HG02678 (cell line): ENCODE results near the gene MED4.

Source experiments
- ATAC-seq: cut with Tn5 transposase; IDR thresholded peaks from one replicate; pipeline ENCODE4 v1.9.1; 2021; ENCODE audit warnings: mild to moderate bottlenecking, moderate library complexity; ENCODE audit not compliant: unreplicated experiment

MED4 gene, protein sequence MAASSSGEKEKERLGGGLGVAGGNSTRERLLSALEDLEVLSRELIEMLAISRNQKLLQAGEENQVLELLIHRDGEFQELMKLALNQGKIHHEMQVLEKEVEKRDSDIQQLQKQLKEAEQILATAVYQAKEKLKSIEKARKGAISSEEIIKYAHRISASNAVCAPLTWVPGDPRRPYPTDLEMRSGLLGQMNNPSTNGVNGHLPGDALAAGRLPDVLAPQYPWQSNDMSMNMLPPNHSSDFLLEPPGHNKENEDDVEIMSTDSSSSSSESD

DNA sequence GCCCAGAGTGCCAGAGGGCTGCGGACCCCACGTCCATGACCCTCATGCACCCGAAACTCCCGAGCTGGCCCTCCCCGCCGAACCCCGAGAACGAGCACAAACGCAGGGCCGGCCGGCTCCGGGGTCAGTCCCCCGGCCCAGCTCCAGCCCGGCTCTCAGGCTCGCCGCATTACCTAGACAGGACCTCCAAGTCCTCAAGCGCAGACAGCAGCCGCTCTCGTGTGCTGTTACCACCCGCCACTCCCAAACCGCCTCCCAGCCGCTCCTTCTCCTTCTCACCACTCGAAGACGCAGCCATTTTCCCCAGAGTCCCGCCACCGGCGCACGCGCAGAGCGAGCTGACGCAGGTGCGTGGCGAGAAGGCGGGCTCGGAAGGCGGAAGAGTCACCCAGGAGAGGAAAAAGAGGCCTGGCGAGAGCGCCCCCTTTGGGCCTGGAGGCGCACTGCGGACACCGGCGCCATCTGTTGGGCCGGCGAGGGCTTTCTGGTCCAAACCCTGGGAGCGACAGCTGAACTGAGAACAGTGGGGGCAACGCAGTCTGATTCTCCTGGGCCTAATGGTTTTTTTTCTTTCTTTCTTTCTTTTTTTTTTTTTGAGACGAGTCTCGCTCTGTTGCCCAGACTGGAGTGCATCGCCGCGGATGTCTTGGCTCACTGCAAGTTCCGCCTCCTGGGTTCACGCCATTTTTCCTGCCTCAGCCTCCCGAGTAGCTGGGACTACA, at the start of gene MED4:
MED4 (minus strand) TSS at position 324 of the 722 bp plus-strand sequence; CDS start at position 298, 26 bp downstream.
- ATAC-seq: peak; percentile 97

DNA sequence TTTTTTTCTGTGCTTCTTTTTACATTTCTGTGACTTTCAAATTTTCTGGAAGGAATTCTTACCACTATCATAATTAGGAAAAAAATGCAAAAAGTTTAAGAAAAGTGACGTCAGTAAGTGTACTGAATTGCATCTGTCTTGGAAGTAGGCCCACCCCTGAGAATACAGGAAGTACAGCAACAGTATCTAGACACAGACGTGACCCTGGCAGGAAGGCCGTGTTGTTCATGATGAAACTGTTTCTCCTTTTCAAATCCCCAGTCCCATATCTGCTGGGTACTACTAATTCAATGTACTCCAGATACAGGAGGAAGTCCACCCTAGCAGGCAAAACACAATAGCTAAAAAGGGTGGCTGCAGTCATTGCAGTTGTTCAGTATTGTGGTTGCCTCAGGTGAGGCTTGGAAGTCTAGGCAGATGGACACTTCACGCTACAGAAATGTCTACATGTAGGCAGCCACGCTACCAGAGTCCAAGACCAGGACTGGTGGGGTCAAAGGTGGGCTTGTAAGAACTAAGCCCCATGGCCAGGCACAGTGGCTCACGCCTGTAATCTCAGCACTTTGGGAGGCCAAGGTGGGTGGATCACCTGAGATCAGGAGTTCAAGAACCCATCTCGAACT, 49.6 kb upstream of the MED4 start:
- ATAC-seq: no peak

DNA sequence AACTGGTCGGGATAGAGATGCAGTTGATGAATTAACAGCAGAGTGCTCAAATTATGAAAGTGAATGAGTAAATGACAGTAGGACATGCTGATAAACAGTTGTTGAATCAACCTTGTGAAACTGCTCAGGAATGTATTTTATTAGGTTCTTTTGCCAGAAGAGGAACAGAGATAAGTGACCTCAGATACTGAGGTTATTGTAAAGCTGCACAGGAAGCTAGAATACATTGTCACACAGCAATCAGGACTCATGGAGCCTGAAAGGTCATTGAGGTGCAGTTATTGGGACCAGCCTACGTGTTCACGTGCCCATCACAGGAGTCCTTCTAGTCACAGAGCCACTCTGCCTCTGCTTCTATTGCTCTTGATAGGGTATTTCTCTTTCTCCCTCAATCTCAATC, 47.5 kb upstream of the MED4 start:
- peak; percentile 84 for ATAC-seq

DNA sequence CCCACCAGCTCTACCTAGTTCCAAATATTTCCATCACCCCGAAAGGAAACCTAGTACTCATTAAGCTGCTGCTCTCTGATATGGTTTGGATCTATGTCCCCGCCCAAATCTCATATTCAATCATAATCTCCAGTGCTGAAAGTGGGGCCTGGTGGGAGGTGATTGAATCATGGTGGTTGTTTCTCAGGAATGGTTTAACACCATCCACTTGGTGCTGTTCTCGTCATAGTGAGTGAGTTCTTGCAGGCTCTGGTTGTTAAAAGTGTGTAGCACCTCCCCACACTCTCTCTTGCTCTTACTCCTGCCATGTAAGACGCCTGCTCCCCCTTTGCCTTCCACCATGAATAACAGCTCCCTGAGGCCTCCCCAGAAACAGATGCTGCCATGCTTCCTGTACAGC, 43.4 kb upstream of the MED4 start:
- ATAC-seq: no peak

DNA sequence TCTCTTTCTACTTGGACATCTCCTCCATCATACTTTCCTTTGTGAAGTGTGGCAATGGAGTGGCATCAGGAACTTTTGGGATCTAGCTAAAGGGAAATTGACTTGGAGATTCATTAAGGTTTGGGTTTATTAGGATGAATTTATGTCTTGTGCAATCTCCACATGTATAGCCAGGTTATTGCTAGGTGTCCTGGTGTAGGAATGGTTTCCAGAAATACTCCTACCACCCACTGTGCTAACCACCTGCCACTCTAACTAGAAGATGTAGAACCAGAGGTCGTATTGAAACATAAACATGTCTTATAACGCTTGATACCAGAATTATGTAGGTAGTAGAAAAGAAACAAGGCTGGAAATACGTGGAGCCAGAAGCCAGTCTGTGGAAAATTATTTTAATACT, 38.1 kb upstream of the MED4 start:
- no peak for ATAC-seq

DNA sequence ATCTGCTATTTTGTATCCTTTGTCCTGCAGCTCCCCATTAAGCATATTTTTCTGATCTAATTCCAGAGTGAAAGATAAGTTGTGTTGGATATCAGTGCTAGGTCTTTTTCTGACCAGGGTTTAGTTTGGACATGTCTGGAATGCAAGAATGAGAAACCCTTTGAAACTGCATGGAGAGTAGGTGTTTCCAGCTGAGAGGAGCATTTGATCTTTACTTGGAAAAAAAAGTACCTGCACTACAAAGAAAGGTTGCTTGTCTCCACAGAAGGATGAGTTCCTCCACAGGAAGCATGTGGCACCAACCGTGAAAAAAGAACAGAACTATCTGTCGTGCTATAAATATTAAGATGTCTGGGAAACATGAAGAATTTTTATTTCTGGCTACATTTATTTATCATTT, 36.6 kb upstream of the MED4 start:
- ATAC-seq: no peak

DNA sequence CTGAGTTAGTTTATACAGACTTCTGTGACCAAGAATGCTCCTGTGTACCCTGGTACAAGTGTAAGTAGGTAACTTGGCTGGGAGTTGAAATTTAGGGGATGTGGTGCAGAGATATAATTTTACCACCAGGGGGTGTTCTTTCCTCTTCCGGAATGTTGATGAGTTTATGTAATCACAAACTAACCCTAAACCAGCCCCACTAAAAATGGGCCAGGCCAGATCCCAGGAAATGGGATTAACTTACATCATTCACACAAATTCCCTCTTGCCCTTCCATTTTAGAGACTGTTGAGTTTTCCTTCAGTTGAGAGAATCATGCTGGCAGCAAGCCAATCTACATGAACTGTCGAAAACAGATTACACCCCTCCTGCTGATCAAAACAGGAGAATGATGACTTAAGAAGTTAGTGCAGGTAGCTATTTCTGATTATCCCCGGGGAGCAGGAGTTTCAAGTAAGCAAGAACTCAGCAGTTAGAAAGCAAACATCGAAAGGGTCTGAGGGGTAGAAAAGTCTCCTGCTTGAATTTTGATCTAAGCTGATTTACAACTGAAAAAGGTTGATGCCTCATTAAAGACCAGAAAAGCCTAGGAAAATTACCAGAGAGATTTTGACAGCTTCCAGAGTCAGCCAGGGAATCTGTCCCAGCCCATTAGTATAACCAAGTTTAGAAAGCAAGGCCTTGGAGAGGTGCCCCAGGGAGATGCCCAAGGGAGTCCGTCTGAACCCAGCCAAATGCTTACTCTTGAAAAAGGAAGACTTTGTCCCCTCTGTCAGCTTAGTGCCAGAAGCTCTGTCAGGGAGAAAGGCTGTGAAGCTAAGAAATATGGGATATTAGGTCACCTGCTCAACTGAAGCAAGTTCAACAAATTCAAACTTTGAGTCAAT, 32.3 kb upstream of the MED4 start:
- ATAC-seq: peak; percentile 74

DNA sequence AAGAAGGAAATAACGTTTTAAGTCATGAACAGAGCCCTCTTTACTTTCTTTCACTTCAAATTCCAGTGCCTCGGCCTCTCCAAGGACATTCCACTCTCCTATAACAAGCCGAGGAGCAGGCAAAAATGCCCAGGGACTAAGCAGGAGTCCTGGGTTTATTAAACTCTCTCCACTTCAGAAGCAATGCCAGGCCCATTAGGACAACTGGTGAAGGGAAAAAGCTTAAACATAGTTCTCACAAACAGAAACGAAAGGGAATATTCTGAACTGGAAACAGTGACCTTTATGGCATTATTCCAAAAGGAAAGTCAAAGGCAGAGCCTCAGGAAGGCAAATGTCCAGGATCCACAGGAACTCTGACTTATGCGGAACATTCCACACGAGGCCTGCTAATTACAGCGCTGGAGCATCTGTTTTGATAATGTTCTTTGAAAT, 30.9 kb upstream of the MED4 start:
- ATAC-seq: no peak

DNA sequence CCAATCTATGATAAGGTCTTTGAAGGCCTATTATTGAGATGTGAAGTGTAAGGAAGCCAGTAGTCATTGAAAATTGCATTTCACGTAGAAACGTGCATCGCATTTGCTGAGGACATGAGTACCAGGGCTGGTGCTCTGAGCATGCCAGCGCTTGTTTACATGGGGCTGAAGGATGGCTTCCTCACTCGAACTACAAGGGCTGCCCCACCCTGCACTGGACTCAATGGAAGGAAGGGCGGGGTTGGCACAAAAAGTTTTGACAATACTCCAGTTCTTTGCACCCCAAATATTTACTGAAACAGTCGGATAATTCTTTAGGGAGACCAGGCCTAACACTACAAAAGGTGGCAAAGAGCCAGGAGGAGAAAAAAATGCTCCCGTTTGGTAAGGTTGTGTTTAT, 28.9 kb upstream of the MED4 start:
- ATAC-seq: no peak

DNA sequence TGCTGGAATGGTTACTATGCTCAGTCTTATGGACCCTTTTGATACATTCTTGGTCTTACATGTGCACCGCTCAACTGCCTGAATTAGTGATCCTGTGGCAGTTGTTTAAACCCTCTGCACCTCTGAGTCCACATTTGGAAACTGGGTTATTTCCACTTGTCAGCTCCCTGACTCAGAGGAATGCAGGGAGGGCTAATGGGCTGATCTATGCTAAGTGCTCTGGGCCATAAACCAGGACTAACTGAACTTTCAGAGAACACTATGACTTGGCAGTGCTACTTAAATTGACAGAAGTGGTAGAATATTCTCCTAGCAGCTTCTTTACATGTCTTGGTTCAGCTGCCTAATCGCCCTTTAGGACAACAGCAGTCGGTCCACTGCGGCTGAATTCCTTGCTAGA, 26.8 kb upstream of the MED4 start:
- no peak for ATAC-seq

DNA sequence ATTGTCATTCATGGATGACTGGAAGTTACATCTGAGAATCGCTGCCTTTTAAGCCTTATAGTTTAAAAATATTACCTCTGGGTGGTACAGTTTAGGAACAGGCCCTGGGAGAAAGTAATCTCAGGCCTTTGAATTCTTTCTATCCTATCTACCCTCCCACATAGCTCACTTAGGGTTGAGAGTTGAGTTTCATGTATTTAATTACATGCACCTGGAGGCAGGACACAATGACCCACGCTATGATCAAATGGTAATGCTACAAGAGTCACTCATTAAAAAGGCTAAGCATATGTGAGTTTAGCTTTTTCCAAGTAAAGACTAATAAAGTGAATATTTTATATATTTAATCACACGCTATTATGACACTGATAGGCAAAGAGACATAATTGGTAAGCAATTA, 25.3 kb upstream of the MED4 start:
- ATAC-seq: no peak

DNA sequence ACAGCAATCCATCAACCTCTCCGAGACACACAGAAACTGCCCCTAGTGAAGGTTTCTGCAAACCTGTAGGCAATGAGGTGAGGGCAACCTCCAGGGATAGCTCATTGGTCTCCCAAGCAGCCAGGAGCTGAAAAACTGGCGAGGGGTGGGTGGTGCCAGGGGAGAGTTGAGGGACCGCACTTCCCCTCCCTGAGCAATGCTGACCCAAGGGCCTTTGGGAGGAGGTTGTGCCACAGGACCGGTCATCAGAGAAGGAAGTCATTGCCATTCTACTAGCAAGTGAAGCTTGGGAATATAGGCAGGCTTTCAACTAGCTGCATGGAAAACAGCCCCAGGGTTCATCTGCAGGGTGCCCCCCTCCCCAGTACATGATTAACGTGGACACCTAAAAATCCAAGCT, 23.1 kb upstream of the MED4 start:
- no peak for ATAC-seq

DNA sequence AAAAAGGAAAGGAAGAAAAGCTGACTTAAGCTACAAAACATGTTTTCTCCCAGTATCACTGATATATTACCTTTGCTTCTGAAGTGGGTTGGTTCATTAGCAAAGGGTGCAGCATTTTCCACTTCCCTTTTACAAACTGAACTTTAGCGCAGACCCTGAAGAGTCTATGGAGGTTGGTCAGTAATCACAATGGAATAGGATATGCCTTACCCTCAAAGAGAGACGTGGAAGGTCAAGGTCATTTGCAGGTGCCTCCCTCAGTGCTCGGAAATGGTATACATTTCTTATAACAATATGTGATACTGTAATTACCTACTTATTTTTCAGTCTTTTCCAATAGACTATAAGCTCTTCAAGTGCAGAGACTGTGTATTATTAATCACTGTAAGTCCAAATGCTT, 21.9 kb upstream of the MED4 start:
- ATAC-seq: no peak

DNA sequence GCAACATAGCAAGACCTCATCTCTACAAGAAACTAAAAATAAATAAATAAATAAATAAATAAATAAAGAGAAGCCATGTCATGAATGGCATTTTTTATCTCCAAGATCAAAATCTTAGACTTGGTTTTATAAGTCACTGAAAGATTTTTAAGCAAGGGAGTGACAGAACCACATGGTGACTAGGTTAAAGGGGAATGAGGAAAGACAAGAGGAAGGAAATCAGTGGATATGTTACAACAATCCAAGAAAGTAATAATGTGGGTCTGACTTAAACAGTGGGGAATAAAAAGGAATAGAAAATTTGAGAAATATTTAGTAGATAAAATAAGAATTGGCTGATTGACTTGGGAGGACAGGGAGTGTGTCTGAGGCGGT, 18.8 kb upstream of the MED4 start:
- no peak for ATAC-seq

DNA sequence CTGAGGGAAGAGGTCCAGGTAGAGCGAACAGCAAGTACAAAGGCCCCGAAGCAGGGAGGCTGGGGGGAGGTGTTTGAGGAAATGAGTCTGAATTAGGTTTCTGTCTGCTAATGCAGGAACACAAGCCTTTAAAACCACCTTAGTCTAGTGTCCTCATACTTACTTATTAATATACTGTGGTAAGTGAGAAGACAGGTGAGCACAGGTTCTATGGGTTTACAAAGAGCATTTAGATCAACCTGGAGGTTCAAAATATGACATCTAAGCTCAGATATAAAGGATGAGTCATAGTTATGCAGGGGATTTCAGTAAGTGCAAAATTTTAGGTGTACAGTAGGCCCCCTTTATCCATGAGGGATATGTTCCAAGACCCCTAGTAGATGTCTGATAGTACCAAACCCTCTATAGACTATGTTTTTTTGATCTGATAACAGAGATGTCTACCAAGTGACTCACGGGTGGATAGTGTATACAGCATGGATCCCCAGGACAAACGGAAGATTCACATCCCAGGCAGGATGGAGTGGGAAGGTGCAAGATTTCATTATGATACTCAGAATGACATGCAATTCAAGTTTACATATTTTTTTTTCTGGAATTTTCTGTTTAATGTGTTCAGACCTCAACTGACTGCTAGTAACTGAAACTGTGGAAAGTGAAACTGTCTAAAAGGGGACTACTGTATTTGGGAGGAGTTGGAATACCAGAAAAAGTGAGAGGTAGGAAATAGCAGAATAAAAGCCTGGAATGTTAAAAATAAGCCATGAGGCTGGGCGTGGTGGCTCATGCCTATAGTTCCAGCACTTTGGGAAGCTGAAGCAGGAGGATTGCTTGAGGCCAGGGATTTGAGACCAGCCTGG, 18.2 kb upstream of the MED4 start:
- ATAC-seq: no peak

DNA sequence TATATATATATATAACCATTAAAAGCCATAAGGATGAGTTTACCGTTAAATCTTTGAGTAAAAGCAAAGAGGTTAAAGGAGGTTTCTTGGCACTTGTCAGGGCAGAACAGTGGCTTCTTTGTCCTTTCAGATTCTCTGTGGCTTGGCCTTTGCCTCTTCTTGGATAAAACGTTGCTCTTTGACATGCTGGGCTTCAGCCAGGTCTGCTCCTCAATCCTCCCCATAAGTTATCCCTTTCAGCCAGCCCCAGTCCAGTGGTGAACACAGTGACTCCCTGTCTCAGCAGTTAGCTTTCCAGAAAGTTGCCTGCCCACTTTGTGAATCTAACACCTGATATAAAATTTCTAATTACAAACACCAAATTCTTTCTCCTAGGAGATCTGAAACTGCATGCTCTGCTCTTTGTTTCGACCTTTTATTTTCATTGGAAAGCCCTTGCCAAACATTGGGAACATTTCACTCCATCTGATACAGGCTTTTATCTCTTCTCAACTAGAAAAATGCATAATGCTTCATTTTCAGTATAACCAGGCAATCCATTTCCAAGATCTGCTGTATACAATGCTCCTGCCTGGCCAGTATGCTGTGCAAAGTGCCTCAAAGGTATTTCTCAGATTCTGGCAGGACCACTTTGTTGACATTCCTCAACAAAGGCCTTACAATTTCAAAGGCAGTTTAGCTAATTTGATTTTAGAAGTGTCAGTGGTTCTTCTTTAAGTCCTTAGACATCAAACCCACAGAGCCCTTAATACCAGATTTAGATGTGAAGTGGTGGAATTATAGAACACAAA, 16.2 kb upstream of the MED4 start:
- ATAC-seq: no peak

DNA sequence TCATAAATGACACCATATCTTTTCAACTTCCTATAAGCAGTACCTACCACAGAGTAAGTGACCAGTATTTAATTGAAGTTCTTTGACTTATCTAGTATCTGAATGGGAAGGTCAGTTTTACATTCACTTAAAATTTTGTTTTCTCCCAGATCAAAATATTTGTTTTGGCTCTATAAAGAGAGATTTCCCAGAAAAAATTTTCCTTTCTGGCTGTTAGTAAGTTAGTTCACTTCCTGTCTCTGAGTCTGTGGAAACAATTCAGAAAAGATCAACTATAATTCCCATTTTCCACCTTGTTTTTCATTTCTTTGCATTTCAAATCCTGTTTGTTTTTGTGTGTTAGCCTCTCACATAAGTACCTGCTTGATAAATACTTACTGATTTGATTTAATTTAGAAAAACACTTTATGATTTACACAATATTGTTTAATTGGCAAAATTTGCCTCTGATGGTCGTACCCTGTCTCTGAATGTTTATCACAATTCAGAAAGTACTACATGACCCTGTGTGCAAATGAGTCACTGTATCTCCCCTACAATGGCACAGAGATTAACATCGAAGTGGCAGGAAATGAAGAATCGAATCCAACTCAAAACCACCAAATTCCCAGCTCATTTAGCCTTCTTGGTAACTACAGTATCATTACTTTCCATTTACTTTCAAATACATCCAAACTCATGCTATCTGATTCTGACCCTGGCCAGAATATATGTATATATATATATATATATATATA, 15.4 kb upstream of the MED4 start:
- no peak for ATAC-seq

DNA sequence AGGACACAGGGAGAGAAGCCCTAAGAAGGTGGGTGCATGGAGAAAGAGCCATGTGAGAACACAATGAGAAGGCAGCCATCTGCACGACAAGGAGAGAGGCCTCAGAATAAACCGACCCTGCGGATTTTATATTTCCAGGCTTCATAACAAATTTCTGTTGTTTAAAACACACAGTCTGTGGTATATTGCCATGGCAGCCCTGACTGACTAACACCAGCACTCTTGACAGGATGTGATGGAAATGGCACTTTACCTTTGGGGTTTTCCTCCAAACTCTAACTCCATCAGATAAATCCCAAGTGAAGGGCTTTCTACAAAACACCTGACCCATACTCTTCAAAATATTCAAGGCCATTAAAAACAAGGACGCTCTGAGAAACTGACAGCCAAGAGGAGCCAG, 13.2 kb upstream of the MED4 start:
- no peak for ATAC-seq

DNA sequence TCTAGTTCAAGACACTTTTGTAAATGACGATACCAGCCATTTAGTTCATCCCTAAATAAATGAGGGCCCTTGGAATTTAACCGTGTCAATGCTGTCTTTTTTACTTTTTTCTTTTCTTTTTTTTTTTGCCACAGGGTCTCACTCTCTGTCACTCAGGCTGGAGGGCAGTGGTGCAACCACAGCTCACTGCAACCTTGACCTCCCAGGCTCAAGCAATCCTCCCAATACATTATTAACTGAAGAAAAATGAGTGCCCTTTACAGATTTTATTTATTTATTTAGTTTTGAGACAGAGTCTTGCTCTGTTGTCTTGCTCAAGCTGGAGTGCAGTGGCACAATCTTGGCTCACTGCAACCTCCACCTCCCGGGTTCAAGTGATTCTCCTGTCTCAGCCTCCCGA, 2.9 kb upstream of the MED4 start:
- no peak for ATAC-seq
